CD4-positive, alpha-beta T cell treated with Interleukin-1 beta for 1 hour (primary cell): ENCODE data around the gene INPP5J.
"Not testable (repeated sequence)": the region's sequence is repeated elsewhere in the genome, so short reads cannot be mapped to it uniquely, and the experiment has no call there.

ENCODE experiments used
- DNase-seq, 2 donors: peaks; one replicate each; pipeline ENCODE4 v3.0.0-alpha.2; 2020 to 2022

Gene INPP5J

DNA sequence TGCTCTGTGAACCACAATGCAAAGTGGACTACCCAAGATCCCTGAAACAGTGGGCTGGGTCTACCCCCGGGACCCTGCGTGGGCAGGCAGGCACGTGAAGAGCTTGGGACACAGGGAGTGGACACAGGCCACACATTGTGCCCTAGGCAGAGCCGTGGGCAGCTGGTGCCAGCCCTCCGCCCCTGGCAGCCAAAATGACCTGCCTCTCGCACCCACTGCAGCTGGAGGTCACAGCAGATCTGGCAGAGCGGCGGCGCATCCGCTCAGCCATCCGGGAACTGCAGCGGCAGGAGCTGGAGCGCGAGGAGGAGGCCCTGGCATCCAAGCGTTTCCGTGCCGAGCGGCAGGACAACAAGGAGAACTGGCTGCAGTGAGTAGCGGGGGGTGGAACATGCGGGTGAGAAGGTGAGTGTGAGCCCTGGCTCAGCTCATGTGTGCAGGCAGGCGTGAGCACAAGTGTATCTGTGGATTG is 35.0 kb upstream of the INPP5J start:
- no peak for DNase-seq

DNA sequence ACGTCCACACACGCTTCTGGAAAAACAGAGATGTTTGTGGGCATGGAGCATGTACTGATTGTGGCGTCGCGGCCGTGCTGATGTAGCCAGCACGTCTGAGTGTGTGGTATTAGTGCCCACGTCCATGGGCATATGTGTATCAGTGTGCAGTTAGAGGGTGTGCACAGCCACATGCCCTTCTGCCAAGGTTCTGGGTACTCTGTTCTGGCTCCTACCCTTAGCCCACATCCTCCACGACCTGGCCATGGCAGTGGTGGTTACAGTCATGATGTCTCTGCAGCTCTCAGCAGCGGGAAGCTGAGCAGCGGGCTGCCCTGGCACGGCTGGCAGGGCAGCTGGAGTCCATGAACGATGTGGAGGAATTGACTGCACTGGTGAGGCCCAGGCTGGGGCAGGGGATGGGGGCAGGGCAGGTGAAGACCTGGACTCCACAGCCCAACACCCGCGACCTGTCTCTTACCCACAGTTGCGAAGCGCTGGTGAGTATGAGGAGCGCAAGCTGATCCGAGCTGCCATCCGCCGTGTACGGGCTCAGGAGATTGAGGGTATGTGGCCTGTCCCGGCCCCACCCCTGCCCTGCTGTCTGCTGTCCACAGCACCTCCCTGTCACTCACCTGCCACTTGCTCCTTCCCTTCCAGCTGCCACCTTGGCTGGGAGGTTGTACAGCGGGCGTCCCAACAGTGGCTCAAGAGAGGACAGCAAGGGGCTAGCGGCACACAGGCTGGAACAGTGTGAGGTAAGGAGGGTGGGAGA is 34.4 kb upstream of the INPP5J start:
- DNase-seq = no peak

DNA sequence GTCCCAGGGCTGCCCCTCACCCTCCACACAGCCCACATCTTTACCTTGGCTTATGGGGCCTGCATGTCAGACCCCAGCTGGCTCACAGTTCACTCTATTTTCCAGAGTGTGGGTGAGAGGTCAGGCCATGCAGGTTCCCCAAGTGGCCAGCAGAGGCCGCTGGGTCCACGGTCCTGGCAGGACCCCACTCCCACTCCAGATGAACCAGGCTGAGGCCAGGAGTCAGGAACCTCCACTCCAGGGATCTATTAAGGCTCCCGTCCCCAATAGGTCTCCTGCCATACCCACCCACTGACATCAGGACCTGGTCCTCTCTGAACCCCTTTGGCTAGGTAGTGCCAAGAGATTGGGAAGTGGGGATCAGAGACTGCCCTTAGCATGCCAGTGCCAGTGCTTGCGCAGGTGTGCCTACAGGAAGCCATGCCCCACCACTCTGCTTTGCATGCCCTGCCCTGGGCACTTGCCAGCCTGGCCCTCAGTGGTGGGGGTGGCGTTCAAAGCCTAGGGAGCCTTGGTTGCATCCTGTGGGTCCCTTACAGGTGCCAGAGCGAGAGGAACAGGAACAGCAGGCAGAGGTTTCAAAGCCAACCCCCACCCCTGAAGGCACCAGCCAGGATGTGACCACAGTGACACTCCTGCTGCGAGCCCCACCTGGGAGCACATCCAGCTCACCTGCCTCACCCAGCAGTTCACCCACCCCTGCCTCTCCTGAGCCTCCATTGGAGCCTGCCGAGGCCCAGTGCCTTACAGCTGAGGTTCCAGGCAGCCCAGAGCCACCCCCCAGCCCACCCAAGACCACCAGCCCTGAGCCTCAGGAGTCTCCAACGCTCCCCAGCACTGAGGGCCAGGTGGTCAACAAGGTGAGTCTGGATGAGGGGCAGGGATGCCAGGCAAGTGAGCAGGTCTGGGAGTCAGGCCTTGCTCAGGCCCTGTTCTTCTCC is 33.3 kb upstream of the INPP5J start:
- DNase-seq = peak; percentile 42 to 49

DNA sequence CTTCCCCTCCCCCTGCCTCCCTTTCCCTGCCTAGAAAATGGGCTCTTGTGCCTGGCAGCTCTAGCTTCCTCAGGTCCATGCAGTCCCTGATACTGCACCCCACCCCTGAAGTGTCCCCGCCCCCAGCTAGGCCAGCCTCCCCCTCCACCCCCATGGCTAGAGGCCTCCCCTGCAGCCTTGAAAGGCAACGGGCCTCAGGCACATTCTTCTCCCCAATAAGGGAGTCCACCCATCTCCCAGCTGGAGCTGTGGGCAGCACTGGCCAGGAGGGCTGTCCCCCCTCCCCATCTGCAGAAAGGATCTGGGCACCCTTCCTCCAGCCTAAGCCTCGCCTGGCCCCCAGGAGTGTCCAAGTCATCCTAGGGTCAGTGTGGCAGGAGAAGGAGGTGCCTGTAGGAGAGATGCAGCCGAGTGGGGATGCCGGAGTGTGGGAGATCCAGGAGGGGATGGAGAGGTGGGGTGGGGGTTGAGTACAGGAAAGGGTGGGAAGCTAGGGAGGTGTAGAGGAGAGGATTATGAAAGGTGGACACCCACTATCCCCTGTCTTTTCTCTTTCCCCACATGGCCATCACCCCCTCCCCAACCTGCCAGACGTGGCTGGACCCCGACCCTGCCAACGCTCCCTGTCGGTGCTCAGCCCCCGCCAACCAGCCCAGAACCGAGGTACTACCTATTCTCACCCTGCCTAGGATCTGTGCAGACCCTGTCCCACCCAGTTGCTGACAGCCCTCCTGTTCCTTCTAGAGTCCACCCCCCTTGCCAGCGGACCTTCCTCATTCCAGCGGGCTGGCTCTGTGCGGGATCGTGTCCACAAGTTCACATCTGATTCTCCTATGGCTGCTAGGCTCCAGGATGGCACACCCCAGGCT is 32.3 kb upstream of the INPP5J start:
- DNase-seq = no peak

DNA sequence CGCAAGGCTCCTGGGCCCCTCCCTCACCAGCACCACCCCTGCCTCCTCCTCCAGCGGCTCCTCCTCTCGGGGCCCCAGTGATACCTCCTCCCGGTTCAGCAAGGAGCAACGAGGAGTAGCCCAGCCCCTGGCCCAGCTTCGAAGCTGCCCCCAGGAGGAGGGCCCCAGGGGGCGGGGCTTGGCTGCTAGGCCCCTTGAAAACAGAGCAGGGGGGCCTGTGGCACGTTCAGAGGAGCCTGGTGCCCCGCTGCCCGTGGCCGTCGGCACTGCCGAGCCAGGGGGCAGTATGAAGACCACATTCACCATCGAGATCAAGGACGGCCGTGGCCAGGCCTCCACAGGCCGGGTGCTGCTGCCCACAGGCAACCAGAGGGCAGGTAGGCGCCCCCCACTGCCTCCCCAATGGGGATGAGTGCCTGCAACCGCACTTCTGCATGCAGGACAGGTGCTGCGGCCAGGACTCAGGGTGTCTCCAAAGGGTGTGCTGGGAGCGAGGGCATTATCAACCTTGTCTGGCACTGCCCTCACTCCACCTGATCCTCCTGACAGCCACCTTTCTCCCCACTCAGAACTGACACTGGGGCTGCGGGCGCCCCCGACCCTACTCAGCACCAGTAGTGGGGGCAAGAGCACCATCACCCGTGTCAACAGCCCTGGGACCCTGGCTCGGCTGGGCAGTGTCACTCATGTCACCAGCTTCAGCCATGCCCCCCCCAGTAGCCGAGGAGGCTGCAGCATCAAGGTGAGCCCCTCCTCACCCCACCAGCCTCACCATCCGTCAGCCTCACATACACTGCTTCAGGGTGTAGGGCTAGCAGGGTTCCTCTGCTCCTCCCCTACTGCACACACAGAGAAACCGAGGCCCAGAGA is 31.4 kb upstream of the INPP5J start:
- DNase-seq = no peak

DNA sequence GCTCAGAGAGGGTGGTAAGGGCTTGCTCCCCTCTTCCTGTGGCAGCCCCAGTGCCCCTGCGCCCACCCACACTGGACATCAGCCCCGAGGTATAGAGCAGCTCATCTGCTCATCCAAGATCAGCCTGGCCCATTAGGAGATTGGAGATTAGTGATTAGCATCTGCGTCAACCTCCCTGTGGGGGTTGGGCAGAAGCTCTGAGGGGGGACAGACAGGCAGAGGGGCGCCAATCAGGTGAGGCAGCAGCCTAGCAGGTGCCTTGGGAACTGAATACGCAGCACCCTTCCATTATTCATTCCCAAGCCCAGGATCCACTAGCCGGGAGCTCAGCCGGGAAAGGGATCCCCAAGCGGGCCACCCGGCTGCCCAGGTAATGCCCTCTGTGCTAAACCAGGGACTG is 30.6 kb upstream of the INPP5J start:
- DNase-seq = no peak

DNA sequence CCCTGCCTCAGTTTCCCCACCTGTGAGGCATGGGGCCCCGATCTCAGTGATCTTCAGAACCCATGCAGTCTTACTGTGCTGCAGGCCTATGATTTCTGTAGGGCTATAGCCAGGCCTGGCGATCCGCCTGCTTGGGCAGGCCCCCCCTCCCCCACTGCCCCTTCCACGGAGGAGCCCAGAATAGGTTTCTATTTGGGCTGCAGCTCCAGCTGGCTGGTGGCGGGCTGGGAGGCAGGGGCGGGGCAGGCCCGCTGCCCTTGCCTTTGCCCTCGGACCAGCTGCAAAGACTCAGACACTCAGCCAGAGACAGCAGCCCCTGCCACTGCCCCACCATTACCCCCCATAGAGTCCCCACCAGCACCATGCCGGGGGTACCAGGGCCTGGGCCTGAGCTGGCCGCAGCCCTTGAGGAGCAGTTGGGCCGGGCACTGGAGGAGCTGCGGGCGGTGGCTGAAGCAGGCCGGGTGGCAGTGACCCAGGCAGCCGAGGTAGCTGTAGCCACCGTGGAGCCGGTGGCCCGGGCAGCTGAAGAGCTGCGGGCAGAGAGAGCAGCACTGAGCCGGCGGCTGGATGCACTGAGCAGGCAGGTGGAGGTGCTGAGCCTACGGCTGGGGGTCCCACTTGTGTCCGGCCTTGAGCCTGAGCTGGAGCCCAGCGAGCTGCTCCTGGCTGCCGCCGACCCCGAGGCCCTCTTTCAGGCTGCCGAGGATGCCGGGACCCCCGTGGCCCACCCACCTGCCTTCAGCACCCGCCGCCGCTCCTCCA is 29.5 kb upstream of the INPP5J start:
- DNase-seq = no peak

DNA sequence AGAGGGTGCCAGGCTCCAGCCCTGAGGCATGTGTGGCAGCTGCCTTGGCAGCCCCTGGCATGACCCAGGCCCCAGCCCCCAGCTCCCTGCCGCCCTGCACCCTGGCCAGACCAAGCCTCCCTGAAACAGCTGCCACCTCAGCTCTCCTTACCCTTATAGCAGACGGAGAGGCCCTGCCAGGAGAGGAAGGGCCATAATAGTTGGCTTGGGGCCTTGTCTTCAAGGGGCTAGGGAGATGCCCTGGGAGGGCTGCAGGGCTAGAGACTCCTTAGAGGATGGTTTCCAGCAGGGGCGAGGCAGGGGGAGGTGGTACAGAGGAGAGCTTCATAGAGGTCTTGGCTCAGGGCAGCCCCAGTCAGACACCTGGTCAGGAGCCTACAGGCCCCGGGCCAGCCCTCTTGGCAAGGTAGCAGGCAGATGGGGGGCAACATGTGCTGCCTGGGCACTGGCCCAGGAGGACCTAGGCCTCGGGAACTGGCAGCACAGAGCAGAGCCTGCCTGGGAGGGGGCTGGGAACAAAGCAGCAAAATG is 28.7 kb upstream of the INPP5J start:
- no peak for DNase-seq

DNA sequence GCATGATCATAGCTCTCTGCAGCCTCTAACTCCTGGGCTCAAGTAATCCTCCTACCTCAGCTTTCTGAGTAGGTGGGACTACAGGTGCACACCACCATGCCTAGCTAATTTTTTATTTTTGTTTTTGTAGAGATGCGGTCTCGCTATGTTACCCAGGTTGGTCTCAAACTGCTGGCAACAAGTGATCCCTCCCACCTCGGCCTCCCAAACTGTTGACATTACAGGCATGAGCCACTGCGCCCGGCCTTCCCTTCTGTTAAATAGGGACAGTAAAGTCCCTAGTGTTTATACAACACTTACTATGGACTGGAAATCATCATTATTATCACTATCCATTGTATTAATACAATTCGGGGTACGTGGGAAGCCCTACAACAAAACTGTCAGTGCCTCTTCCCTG is 28.0 kb upstream of the INPP5J start:
- DNase-seq = no peak

DNA sequence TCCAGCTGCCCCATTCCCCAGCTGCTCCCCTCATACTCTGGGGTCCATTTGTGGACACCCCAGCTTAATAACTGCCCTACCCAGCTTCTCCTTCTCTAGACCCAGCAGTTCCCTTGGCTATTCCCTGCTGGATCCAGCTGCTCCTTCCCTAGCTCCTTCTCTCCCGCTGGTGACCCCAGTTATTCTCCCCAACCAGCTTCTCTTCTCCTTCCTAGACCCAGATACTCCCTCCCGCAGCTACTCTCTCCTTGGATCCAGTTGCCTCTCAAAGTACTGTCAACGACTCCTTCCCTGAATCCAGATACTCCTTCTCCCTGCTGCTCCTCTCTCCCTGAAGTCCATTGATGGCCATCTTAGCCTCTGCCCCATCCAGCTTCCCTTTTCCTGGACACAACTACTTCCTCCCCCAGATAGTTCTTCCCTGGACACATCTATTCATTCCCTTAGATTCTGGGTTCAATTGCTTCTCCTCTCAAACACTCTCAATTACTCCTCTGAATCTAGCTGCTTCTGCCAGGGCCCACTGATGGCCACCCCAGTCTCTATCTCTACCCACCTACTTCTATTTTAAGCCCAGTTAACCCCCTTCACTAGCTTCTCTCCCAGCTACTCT is 27.0 kb upstream of the INPP5J start:
- no peak for DNase-seq

DNA sequence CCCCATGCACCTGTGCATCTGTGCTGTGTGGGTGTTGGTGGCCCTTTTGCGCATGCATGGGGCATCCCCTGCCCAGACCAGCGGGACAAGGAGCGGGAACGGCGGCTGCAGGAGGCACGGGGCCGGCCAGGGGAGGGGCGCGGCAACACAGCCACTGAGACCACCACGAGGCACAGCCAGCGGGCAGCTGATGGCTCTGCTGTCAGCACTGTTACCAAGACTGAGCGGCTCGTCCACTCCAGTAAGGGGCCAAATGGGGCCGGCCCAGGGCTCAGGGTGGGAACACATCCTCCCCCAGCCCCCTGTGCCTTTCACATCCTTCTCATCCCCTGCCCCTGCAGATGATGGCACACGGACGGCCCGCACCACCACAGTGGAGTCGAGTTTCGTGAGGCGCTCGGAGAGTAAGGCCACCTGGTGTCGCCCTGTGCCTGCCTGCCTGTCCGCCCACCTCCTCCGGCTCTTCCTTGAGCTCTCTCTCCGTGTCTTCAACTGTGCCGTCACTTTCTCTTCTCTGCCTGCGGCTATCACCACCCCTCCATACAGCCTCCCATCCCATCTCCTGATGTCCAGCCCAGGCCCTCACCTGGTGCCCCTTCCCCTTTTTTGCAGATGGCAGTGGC is 26.0 kb upstream of the INPP5J start:
- DNase-seq = no peak

DNA sequence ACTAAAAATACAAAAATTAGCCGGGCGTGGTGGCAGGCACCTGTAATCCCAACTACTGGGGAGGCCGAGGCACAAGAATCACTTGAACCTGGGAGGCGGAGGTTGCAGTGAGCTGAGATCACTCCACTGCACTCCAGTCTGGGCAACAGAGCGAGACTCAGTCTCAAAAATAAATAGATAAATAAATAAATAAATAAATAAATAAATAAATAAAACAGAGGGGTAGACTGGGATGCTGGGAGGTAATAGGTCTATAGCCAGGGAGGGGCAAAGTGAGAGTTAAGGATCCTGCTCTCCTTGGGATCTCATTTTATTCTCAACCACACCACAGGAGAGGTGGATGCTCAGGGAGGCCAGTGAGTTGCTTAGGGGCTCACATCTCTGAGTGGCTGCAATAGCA is 25.2 kb upstream of the INPP5J start:
- not testable (repeated sequence) for DNase-seq

DNA sequence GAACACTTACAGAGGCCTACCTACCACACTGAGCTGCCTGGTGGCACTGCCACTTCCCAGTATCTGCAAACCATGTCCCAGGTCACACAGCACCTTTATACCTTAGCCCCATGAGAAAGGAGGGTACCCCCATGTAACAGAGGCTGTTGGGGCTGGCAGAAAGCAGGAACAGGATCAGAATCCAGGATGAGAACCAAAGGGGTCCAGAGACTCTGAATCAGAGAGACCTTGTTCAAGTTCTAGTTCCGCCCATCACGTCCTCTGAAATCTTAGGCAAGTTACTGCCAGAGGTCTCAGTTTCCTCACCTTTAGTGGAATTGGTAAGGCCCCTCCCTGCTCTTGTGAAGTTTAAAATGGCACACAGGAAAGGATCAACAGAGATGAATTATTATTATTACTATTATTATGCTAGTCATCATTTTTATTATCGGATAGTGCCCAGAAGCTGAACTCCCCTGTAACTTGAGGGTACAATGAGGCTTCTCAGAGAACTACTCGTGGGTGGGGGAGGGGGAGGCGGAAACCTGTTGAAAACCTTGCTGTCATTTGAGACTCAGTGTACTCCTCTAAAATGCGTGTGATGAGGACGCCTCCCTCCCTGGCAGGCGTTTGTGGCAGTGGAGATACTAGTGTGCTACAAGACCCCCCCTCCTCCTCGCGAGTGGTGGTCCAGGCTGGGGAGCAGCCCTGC is 24.7 kb upstream of the INPP5J start:
- DNase-seq = no peak

DNA sequence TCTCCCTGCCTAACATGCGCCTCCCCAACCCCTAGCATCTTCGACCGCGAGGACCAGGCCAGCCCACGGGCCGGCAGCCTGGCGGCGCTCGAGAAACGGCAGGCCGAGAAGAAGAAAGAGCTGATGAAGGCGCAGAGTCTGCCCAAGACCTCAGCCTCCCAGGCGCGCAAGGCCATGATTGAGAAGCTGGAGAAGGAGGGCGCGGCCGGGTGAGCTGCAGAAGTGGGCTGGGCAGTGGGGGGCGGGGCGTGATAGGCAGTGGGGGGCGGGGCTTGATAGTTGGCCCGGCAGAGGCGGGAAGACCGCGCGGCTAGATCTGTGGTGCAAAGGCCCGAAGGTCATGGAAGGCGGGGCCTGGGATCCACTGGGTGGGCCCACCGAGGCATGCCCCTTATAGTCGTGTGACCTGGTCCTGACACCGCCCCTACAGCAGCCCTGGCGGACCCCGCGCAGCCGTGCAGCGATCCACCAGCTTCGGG is 24.1 kb upstream of the INPP5J start:
- no peak for DNase-seq

DNA sequence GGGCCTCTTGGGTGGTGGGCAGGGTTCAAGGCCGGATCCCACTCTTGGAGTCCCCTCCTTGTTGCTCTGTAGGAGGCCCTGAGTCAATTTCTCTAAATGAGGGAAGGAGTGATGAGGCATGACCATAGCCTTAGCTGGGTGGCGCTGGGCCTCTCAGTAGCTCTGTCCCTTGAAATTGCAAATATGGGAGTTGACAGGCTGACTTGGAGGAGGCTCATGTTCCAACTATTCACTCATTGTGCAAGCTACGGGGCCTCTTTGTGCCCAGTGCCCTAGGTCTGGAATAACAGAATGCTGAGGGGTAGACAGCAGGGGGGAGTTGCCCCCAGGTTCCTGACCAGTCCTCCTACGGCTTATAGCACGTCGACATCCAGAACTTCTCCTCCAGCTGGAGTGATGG is 23.4 kb upstream of the INPP5J start:
- no peak for DNase-seq

DNA sequence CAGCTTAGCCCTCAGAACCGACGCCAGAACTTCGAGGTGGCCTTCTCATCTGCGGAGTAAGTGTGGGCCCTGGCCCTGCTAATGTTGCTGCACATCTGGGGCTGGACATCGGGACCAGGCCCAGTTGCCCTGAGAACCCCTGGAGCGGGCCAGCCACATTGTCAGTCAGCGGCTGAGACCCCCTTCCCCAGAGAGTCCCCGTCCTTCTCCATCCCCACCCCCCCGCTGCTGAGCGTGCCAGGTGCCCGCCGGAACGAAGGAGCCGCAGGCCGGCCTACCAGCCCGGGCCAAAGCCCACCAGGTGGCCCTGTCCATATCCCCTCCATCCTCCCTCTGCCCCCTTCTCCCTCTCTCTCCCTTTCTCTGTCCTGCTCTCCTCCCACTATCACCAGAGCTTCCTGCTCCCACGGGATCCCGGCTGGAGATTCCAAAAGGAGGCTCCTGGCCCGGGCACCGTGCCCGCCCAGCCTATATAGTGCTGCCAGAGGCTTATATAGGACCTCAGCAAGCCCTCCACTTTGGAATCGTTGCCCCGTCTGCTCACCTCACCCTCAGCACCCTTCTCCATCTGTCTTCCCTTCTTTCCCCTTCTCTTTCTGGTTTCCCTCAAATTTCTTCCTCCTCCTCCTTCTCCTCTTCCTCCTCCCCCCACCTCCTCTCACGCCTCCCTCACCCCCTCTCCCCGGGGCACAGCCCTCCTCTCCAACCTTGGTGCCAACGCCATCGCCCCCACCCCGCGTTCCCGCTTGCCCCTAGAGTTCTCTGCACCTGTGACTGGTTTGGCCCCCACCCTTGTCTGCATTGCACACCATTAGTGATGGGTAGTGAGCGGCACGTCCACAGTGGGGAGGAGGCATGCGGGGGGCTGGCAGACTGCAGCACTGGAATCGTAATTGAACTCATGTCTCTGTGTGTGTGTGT is 22.7 kb upstream of the INPP5J start:
- no peak for DNase-seq

DNA sequence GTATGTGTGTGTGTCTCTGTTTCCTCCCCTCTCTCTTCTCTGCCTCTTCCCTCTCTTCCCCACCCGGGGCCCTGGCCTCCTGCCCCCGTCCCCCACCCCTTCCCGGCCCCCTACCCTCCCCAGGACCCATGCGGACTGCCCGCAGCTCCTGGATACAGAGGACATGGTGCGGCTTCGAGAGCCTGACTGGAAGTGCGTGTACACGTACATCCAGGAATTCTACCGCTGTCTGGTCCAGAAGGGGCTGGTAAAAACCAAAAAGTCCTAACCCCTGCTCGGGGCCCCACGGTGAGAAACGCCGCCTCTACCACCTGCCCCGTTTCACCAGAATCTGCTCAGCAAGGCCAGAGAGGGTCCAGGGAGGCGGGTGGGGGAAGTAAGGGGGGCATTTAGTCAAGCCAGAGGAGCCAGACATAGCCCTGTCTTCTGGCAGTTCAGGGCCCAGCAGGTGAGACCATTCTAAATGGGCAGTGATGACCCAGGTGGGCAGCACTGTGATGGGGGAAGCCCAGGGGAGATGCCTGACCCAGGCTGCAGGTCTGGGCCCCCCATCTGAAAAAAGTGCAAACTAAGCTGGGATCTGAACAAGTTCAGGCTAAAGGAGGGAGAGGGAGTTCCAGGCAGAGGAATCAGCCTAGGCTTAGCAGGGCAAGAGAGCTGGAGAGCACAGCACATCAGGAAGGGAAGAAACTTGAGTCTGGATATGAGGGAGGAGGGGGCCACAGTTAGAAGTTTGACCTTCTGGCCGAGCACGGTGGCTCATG is 21.8 kb upstream of the INPP5J start:
- DNase-seq = no peak
